Measurements from ENCODE around the gene CDK5RAP1. TPM values are rescaled to one million over a fixed set of nuclear protein-coding genes. Genes with fewer than 3 reads are reported as not detected.
A peak's percentile ranks its signal among the peaks of the same experiment; 100 is the strongest.

The CDK5RAP1 gene
- total RNA-seq, 1 donor from 2014 or later: 20.4 TPM

DNA sequence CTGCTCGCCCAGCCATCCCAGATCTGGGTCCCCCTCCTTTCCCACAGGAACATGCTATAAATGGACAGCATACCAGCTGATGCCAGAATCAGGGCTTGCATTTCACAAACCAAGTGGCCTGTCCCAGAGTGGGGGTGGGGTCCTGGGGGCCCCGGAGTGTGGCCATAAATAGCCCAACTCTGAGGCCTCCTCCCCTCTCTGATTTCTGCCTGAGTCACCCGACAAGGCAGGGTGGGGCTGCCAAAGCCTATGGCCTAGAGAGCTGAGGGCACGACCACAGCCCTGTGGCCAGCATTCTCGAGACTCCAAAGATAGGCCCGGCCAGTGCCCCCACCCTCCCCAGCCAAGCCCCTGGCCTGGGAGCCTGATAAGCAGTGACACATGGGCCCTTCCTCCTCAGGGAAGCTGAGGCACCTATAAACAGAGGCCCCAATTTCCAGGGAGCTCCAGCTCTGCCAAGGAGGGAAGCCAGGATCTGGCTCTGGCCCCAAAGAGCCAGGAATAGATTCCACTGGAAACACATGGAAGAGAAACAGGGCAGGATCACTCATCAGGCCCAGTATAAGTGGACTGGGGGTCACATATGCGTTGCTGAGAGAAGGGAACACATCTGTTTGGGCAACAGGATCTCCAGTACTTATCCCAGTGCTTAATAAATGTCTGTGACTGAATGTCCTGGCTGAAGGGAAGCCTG is 22.0 kb upstream of the CDK5RAP1 start:
- Histone ChIP-seq H3K27ac (ENCODE audit: low read depth, low read length) (peak overlapping the region; percentile 99), H3K36me3 (ENCODE audit: control insufficient read depth in 3 of 3, insufficient read depth in 3 of 3, low read length in 3 of 3) (peaks cover 0 to 2% (median 0%) of the 10 kb centered on the region in 3 donors), H3K4me3 (ENCODE audit: low read length in 3 of 3) (peak overlapping the region in 2 of 3 donors; percentile 30 to 41), H3K9ac (ENCODE audit: low read depth in 1 of 3, low read length in 3 of 3) (peak overlapping the region; percentile 64 to 77 (median 76)), H3K4me1 (ENCODE audit: control insufficient read depth in 3 of 3, insufficient read depth in 3 of 3, low read length in 3 of 3) (peaks cover 42 to 74% (median 54%) of the 10 kb centered on the region in 3 donors), H3K9me3 (ENCODE audit: control insufficient read depth in 3 of 3, low read length in 3 of 3) (no peaks in the 10 kb centered on the region), H3K27me3 (ENCODE audit: control insufficient read depth in 3 of 3, insufficient read depth in 3 of 3, low read length in 3 of 3) (no peaks in the 10 kb centered on the region)

DNA sequence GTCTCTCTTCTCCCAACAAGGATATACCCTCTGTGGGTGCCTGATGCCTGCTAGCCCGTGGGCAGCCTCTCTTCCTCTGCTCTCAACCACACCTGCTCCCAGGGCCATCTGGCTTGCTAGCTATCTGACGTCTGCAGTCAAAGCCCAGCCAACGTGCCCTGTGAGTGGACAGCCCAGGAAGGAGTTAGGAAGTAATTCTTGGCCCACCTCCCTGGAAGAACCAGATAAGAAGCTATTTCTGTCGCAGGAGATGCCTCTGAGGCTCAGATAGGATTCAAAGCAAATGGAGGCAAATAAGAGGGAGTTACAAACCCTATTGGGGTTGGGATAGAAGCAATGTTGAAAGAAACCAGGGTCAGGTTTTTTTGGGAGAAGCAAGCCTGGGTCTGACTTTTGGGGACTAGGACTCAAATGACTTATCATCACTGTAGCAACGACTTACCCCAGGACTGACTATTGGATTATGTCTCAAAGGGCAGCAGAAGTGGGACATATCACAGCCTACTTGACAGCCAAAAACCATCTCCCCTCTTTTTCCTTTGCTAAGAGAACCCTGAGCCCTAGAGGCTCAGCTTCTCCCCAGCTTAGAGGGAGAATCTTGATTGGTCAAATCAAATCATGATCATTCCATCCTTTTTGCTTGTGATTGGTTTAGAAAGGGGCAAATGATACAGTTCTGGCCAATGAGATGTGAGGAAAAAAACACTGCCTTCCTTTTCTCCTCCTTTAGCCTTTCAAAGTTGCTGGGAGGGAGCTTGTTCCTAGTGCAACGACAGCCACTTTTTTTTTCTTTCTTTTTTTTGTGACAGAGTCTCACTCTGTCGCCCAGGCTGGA is 18.0 kb upstream of the CDK5RAP1 start:
- peaks cover 12 to 21% (median 16%) of the 10 kb centered on the region in 3 donors for H3K36me3 ChIP-seq (ENCODE audit: control insufficient read depth in 3 of 3, insufficient read depth in 3 of 3, low read length in 3 of 3)
- H3K9me3 ChIP-seq (ENCODE audit: control insufficient read depth in 3 of 3, low read length in 3 of 3): no peaks in the 10 kb centered on the region
- H3K27ac ChIP-seq (ENCODE audit: low read depth, low read length): peak overlapping the region; percentile 98
- no peaks in the 10 kb centered on the region for H3K27me3 ChIP-seq (ENCODE audit: control insufficient read depth in 3 of 3, insufficient read depth in 3 of 3, low read length in 3 of 3)
- H3K9ac ChIP-seq (ENCODE audit: low read depth in 1 of 3, low read length in 3 of 3): peak overlapping the region; percentile 52 to 68 (median 61)
- H3K4me3 ChIP-seq (ENCODE audit: low read length in 3 of 3): peak overlapping the region in 1 of 3 donors; percentile 42
- H3K4me1 ChIP-seq (ENCODE audit: control insufficient read depth in 3 of 3, insufficient read depth in 3 of 3, low read length in 3 of 3): peaks cover 37 to 66% (median 46%) of the 10 kb centered on the region in 3 donors

DNA sequence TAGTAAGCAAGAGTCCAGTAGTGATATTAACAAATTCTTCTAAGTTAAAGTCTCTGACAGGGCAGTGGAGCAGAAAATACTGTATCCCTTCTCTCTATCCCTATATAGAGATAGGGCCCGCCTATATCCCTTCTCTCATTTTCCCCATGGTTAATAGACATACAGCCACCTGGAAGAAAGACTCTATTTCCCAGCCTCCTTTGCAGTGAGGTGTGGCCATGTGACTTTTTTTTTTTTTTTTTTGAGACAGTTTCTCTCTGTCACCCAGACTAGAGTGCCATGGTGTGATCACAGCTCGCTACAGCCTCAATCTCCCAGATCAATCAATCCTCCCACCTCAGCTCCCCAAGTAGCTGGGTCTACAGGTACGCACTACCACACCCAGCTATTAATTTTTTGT is 16.7 kb upstream of the CDK5RAP1 start:
- Histone ChIP-seq H3K4me1 (ENCODE audit: control insufficient read depth in 3 of 3, insufficient read depth in 3 of 3, low read length in 3 of 3) (peaks cover 30 to 55% (median 35%) of the 10 kb centered on the region in 3 donors), H3K9ac (ENCODE audit: low read depth in 1 of 3, low read length in 3 of 3) (peak overlapping the region in 2 of 3 donors; percentile 34 to 60), H3K36me3 (ENCODE audit: control insufficient read depth in 3 of 3, insufficient read depth in 3 of 3, low read length in 3 of 3) (peaks cover 12 to 22% (median 18%) of the 10 kb centered on the region in 3 donors), H3K9me3 (ENCODE audit: control insufficient read depth in 3 of 3, low read length in 3 of 3) (no peaks in the 10 kb centered on the region), H3K4me3 (ENCODE audit: low read length in 3 of 3) (no peak overlapping the region), H3K27ac (ENCODE audit: low read depth, low read length) (peak overlapping the region; percentile 98), H3K27me3 (ENCODE audit: control insufficient read depth in 3 of 3, insufficient read depth in 3 of 3, low read length in 3 of 3) (no peaks in the 10 kb centered on the region)

DNA sequence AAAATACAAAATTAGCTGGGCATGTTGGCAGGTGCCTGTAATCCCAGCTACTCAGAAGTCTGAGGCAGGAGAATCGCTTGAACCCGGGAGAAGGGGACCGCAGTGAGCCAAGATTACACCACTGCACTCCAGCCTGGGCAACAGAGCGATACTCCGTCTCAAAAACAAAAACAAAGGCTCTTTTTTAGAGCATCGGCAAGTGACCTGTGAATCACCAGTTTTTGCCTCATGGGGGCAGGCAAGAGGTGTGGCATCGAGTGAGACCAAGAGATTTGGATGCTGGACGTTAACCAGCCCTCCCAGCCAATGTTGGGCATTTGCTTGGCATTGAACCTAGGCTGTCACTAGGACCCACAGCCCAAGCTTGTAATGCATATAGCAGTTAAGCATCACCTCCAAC is 14.6 kb upstream of the CDK5RAP1 start:
- Histone ChIP-seq H3K4me1 (ENCODE audit: control insufficient read depth in 3 of 3, insufficient read depth in 3 of 3, low read length in 3 of 3) (peaks cover 20 to 38% (median 24%) of the 10 kb centered on the region in 3 donors), H3K36me3 (ENCODE audit: control insufficient read depth in 3 of 3, insufficient read depth in 3 of 3, low read length in 3 of 3) (peaks cover 31 to 42% (median 36%) of the 10 kb centered on the region in 3 donors), H3K4me3 (ENCODE audit: low read length in 3 of 3) (no peak overlapping the region), H3K9ac (ENCODE audit: low read depth in 1 of 3, low read length in 3 of 3) (peak overlapping the region in 2 of 3 donors; percentile 28 to 40), H3K27ac (ENCODE audit: low read depth, low read length) (peak overlapping the region; percentile 27), H3K9me3 (ENCODE audit: control insufficient read depth in 3 of 3, low read length in 3 of 3) (no peaks in the 10 kb centered on the region), H3K27me3 (ENCODE audit: control insufficient read depth in 3 of 3, insufficient read depth in 3 of 3, low read length in 3 of 3) (no peaks in the 10 kb centered on the region)

DNA sequence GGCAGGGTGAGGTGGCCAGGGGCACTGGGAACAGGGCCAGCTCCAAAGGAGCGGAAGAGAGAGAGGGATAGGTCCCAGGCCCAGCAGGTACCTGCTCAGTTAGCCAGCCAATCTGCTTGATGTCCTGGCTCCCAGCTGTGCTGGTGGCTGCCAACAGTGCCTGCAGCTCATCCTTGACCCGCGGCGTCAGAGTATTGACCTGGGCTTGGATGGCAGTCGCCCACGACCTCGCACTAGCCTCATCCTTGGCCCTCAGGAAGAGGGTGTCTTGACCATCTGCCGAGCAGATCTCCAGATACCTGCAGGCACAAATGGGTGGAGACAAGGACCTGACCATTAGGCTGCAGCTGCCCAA is 11.1 kb upstream of the CDK5RAP1 start:
- Histone ChIP-seq H3K27me3 (ENCODE audit: control insufficient read depth in 3 of 3, insufficient read depth in 3 of 3, low read length in 3 of 3) (no peaks in the 10 kb centered on the region), H3K4me1 (ENCODE audit: control insufficient read depth in 3 of 3, insufficient read depth in 3 of 3, low read length in 3 of 3) (peaks cover 6 to 13% (median 8%) of the 10 kb centered on the region in 3 donors), H3K9me3 (ENCODE audit: control insufficient read depth in 3 of 3, low read length in 3 of 3) (peaks cover 0 to under 1% (median 0%) of the 10 kb centered on the region in 3 donors), H3K4me3 (ENCODE audit: low read length in 3 of 3) (no peak overlapping the region), H3K27ac (ENCODE audit: low read depth, low read length) (no peak overlapping the region), H3K9ac (ENCODE audit: low read depth in 1 of 3, low read length in 3 of 3) (no peak overlapping the region), H3K36me3 (ENCODE audit: control insufficient read depth in 3 of 3, insufficient read depth in 3 of 3, low read length in 3 of 3) (peaks cover 56 to 65% (median 61%) of the 10 kb centered on the region in 3 donors)

DNA sequence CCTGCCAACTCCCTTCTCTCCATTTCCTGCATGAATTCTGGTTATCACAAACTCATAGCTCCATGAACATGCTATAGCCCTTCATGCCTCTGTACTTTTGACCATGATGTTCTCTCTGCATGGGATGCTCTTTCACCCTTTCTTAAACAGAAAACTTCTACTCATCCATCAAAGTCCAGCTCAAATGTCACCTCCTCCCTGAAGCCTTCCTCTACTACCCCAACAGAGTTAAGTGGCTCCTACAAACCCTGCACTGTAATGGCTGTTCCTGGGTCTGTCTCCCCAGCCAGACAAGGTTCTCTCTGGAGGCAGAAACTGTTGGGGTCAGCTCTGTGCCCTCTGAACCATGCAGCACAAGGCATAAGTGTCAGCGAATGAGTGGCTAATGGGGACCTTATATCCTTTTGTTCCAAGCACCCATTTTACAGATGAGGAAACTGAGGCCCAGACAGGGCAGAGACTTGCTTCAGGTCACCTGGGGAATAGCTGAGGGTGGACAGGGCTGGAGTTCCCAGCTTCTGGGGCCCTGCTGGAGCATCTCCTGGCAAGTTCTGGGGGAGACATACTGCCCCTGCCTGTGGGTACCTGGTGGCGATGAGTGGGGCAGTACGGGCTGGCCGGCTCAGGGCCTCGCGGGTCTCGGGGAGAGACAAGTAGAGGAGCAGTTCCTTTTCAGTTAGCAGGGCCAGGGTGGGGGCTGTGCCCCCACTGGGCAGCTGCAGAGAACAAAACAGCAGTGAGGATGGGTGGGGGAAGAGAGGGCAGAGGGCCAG is 10.6 kb upstream of the CDK5RAP1 start:
- H3K27me3 ChIP-seq (ENCODE audit: control insufficient read depth in 3 of 3, insufficient read depth in 3 of 3, low read length in 3 of 3): no peaks in the 10 kb centered on the region
- peaks cover 0 to 5% (median 0%) of the 10 kb centered on the region in 3 donors for H3K9me3 ChIP-seq (ENCODE audit: control insufficient read depth in 3 of 3, low read length in 3 of 3)
- H3K4me3 ChIP-seq (ENCODE audit: low read length in 3 of 3): no peak overlapping the region
- H3K36me3 ChIP-seq (ENCODE audit: control insufficient read depth in 3 of 3, insufficient read depth in 3 of 3, low read length in 3 of 3): peaks cover 59 to 65% (median 61%) of the 10 kb centered on the region in 3 donors
- H3K27ac ChIP-seq (ENCODE audit: low read depth, low read length): no peak overlapping the region
- H3K4me1 ChIP-seq (ENCODE audit: control insufficient read depth in 3 of 3, insufficient read depth in 3 of 3, low read length in 3 of 3): peaks cover 6 to 12% (median 8%) of the 10 kb centered on the region in 3 donors
- no peak overlapping the region for H3K9ac ChIP-seq (ENCODE audit: low read depth in 1 of 3, low read length in 3 of 3)

DNA sequence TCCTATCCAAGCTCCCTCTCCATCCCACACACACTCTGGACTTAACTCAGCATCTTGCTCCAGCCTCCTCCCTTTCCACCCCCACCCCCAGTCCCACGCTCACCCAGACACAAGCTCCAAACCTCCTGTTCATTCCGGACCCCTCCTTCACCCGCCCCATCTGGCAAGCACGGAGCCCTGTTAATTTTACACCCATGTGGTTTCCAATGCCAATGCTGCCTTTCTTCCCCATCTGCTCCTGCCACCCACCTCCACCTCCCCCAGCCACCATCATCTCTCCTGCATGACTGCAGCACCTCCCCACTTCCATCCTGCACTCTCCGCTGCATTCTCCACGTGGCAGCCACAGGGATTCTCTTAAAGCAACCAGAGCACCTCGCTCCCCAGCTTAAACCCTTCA is 9.9 kb upstream of the CDK5RAP1 start:
- Histone ChIP-seq H3K9ac (ENCODE audit: low read depth in 1 of 3, low read length in 3 of 3) (no peak overlapping the region), H3K27ac (ENCODE audit: low read depth, low read length) (no peak overlapping the region), H3K9me3 (ENCODE audit: control insufficient read depth in 3 of 3, low read length in 3 of 3) (peaks cover 0 to 5% (median 0%) of the 10 kb centered on the region in 3 donors), H3K36me3 (ENCODE audit: control insufficient read depth in 3 of 3, insufficient read depth in 3 of 3, low read length in 3 of 3) (peaks cover 57 to 63% (median 58%) of the 10 kb centered on the region in 3 donors), H3K4me3 (ENCODE audit: low read length in 3 of 3) (no peak overlapping the region), H3K27me3 (ENCODE audit: control insufficient read depth in 3 of 3, insufficient read depth in 3 of 3, low read length in 3 of 3) (no peaks in the 10 kb centered on the region), H3K4me1 (ENCODE audit: control insufficient read depth in 3 of 3, insufficient read depth in 3 of 3, low read length in 3 of 3) (peaks cover 4 to 10% (median 5%) of the 10 kb centered on the region in 3 donors)

DNA sequence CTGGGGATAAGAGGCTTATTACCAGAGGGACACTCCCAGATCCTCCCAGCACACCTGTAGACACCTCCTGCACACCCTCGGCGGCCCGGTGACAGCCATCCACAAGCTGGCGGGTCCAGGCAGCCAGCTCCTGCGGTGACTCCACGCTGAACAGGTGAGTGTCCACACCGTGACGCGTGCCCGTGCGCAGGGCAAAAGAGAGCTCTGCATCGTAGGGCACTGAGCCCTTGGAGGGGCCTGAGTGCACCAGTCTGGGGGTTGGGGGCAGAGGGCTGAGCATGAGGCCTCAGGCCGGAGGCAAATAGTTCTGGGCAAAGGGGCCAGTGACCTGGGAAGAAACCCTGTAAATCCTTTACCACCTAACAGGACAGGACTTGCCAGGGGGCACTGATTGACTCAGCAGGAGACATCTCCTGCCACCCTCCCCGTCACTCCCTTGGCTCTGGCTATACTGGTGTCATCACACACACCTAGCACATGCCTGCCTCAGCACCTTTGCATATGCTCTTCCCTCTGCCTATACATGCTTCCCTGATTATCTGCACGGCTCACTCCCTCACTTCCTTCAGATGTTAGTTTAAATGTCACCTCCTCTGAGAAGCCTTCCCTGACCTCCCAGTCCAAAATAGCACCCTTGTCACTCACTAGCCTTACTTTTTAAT is 8.9 kb upstream of the CDK5RAP1 start:
- H3K27ac ChIP-seq (ENCODE audit: low read depth, low read length): no peak overlapping the region
- peaks cover 54 to 63% (median 55%) of the 10 kb centered on the region in 3 donors for H3K36me3 ChIP-seq (ENCODE audit: control insufficient read depth in 3 of 3, insufficient read depth in 3 of 3, low read length in 3 of 3)
- peaks cover 0 to 5% (median 3%) of the 10 kb centered on the region in 3 donors for H3K4me1 ChIP-seq (ENCODE audit: control insufficient read depth in 3 of 3, insufficient read depth in 3 of 3, low read length in 3 of 3)
- H3K4me3 ChIP-seq (ENCODE audit: low read length in 3 of 3): no peak overlapping the region
- H3K27me3 ChIP-seq (ENCODE audit: control insufficient read depth in 3 of 3, insufficient read depth in 3 of 3, low read length in 3 of 3): no peaks in the 10 kb centered on the region
- no peak overlapping the region for H3K9ac ChIP-seq (ENCODE audit: low read depth in 1 of 3, low read length in 3 of 3)
- H3K9me3 ChIP-seq (ENCODE audit: control insufficient read depth in 3 of 3, low read length in 3 of 3): peaks cover 0 to 5% (median 0%) of the 10 kb centered on the region in 3 donors

All from skeletal muscle tissue (tissue), 4 donors.